ENCODE data around the gene GJC2. TPM values are rescaled to one million over a fixed set of nuclear protein-coding genes. Genes with fewer than 3 reads are reported as not detected.

The GJC2 gene
- total and polyA plus RNA-seq, 3 donors from 2014 or later = 2.0 to 4.2 (median 2.6) TPM

- no peak for DNase-seq
- no peak for TF ChIP-seq CTCF (IDR thresholded peaks at IDR 0.05)
- no peak for TF ChIP-seq POLR2A (IDR thresholded peaks at IDR 0.05)
- WGBS, 2 donors = 69 to 83% methylated on average over 5 of the region's 5 CpGs
- peaks cover 21% of the 10 kb centered on the region for H3K4me1 ChIP-seq
- no peaks in the 10 kb centered on the region for H3K9me3 ChIP-seq
- intact Hi-C loops (cut with DNase I; ENCODE audit: low total_unique reads) = no loop called here
- H3K36me3 ChIP-seq (ENCODE audit: low read depth, missing control alignments) = no peaks in the 10 kb centered on the region
- H3K27ac ChIP-seq = no peak overlapping the region
- H3K27me3 ChIP-seq = no peaks in the 10 kb centered on the region
- H3K4me3 ChIP-seq = no peak overlapping the region
Observed at GRCh38 chr1:228177183-228177475, 27.4 kb downstream of the GJC2 start.

GRCh38 chr1:228177721-228178710 is 28.3 kb downstream of the GJC2 start:
- peaks cover 21% of the 10 kb centered on the region for H3K4me1 ChIP-seq
- H3K9me3 ChIP-seq = no peaks in the 10 kb centered on the region
- TF ChIP-seq POLR2A (IDR thresholded peaks at IDR 0.05) (no peak), CTCF (IDR thresholded peaks at IDR 0.05) (no peak)
- no peaks in the 10 kb centered on the region for H3K27me3 ChIP-seq
- H3K4me3 ChIP-seq = no peak overlapping the region
- H3K36me3 ChIP-seq (ENCODE audit: low read depth, missing control alignments) = no peaks in the 10 kb centered on the region
- WGBS, 2 donors = 66 to 78% methylated on average over 12 of the region's 12 CpGs
- intact Hi-C loops (cut with DNase I; ENCODE audit: low total_unique reads) = no loop called here
- peak overlapping the region; percentile 2 to 69 for H3K27ac ChIP-seq
- DNase-seq = no peak

GRCh38 chr1:228178737-228179684 is 29.3 kb downstream of the GJC2 start:
- DNase-seq = no peak
- Histone ChIP-seq H3K27me3 (no peaks in the 10 kb centered on the region), H3K9me3 (no peaks in the 10 kb centered on the region), H3K27ac (peak overlapping the region; percentile 2 to 69), H3K36me3 (ENCODE audit: low read depth, missing control alignments) (no peaks in the 10 kb centered on the region), H3K4me1 (peaks cover 21% of the 10 kb centered on the region), H3K4me3 (no peak overlapping the region)
- no peak for TF ChIP-seq POLR2A (IDR thresholded peaks at IDR 0.05)
- TF ChIP-seq CTCF (IDR thresholded peaks at IDR 0.05) = no peak
- 40 to 60% methylated on average over 11 to 12 of the region's 12 CpGs for WGBS, 2 donors
- intact Hi-C loops (cut with DNase I; ENCODE audit: low total_unique reads) = no loop called here

DNA sequence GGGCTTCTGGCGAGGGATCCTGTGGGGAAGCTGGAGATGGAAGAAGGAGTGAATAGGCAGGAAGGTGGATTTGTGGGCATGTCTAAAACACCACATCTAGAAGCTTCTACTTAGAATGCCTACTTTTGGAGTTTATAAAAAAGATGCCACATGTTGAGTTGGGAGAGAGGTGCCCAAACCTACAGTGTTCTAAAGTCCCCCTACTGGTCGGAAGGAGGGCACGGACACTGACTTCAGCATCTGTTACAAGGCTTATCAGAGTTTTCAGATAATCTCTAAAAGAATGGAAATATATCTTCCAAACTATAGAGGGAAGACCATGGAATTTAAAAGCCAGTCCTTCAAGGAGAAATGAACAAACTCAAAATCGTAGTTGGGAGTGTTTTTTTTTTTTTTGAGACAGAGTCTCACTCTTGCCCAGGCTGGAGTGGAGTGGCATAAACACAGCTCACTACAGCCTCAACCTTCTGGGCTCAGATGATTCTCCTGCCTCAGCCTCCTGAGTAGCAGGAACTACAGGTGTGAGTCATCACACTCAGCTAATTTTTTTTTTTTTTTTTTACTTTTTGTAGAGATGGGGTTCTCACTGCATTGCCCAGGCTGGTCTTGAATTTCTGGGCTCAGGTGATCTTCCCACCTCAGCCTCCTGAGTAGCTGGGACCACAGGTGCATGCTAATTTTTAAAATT is 30.7 kb downstream of the GJC2 start:
- H3K4me1 ChIP-seq = peaks cover 21% of the 10 kb centered on the region
- H3K27me3 ChIP-seq = no peaks in the 10 kb centered on the region
- H3K36me3 ChIP-seq (ENCODE audit: low read depth, missing control alignments) = no peaks in the 10 kb centered on the region
- TF ChIP-seq POLR2A (IDR thresholded peaks at IDR 0.05) (no peak), CTCF (IDR thresholded peaks at IDR 0.05) (peak; percentile 15 to 22 (median 15))
- no peak for DNase-seq
- H3K9me3 ChIP-seq = no peaks in the 10 kb centered on the region
- intact Hi-C loops (cut with DNase I; ENCODE audit: low total_unique reads) = no loop called here
- H3K27ac ChIP-seq = no peak overlapping the region
- 77 to 82% methylated on average over 4 of the region's 4 CpGs for WGBS, 2 donors
- no peak overlapping the region for H3K4me3 ChIP-seq

Measured in testis (tissue), 3 donors.